ENCODE measurements around the gene CCL11. TPM values are rescaled to one million over a fixed set of nuclear protein-coding genes. Genes with fewer than 3 reads are reported as not detected.

The CCL11 gene
- total RNA-seq, 2 experiments from 2014 or later: not detected

- no peak for ATAC-seq
- H3K36me3 Mint-ChIP-seq (ENCODE audit: low read depth): no peaks in the 10 kb centered on the region
These were observed 32.4 kb upstream of the CCL11 start for GRCh38 chr17:34253139-34253525.

GRCh38 chr17:34254146-34254545, 31.4 kb upstream of the CCL11 start:
- H3K27me3 Mint-ChIP-seq: peaks cover 19% of the 10 kb centered on the region

More at GRCh38 chr17:34253139-34253525, 32.4 kb upstream of the CCL11 start:
- ChIA-PET CTCF (no interaction called here), POLR2A (no interaction called here)
- Mint-ChIP-seq H3K27ac (no peak overlapping the region), H3K4me3 (no peak overlapping the region), H3K4me1 (ENCODE audit: low read depth) (peaks cover 3% of the 10 kb centered on the region), H3K9me3 (no peaks in the 10 kb centered on the region), H3K27me3 (peaks cover 19% of the 10 kb centered on the region)
- DNase-seq: no peak
- TF ChIP-seq, protein P1, sequence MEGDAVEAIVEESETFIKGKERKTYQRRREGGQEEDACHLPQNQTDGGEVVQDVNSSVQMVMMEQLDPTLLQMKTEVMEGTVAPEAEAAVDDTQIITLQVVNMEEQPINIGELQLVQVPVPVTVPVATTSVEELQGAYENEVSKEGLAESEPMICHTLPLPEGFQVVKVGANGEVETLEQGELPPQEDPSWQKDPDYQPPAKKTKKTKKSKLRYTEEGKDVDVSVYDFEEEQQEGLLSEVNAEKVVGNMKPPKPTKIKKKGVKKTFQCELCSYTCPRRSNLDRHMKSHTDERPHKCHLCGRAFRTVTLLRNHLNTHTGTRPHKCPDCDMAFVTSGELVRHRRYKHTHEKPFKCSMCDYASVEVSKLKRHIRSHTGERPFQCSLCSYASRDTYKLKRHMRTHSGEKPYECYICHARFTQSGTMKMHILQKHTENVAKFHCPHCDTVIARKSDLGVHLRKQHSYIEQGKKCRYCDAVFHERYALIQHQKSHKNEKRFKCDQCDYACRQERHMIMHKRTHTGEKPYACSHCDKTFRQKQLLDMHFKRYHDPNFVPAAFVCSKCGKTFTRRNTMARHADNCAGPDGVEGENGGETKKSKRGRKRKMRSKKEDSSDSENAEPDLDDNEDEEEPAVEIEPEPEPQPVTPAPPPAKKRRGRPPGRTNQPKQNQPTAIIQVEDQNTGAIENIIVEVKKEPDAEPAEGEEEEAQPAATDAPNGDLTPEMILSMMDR (IDR thresholded peaks at IDR 0.05): no peak
- intact Hi-C loops (cut with micrococcal nuclease): no loop called here

GRCh38 chr17:34254651-34255380, 30.7 kb upstream of the CCL11 start, which contains the start of gene CCL2:
Gene CCL2, plus strand, starts transcription at chr17:34255285. Its CDS starts 65 bp downstream, at chr17:34255350.
- peaks cover 19% of the 10 kb centered on the region for H3K27me3 Mint-ChIP-seq
- peaks cover 3% of the 10 kb centered on the region for H3K4me1 Mint-ChIP-seq (ENCODE audit: low read depth)
- ChIA-PET CTCF (interaction anchor here (2.1 kb wide), 1 partner anchor 107 kb away, joined by 10 read pairs; no protein-coding TSS in a partner anchor), POLR2A (no interaction called here)
- no peaks in the 10 kb centered on the region for H3K36me3 Mint-ChIP-seq (ENCODE audit: low read depth)
- TF ChIP-seq, protein P1 (IDR thresholded peaks at IDR 0.05): no peak
- H3K27ac Mint-ChIP-seq: no peak within 1 kb of the TSS
- H3K4me3 Mint-ChIP-seq: no peak within 1 kb of the TSS
- no peaks in the 10 kb centered on the region for H3K9me3 Mint-ChIP-seq
- ATAC-seq: no peak
- intact Hi-C loops (cut with micrococcal nuclease): no loop called here
- DNase-seq: no peak

More at GRCh38 chr17:34254146-34254545, 31.4 kb upstream of the CCL11 start:
- CTCF ChIA-PET: no interaction called here
- Mint-ChIP-seq H3K4me1 (ENCODE audit: low read depth) (peaks cover 3% of the 10 kb centered on the region), H3K9me3 (no peaks in the 10 kb centered on the region), H3K27ac (no peak overlapping the region), H3K36me3 (ENCODE audit: low read depth) (no peaks in the 10 kb centered on the region), H3K4me3 (no peak overlapping the region)
- TF ChIP-seq, protein P1 (IDR thresholded peaks at IDR 0.05): no peak
- POLR2A ChIA-PET: interaction anchor here (0.6 kb wide), 1 partner anchor 754 kb away, joined by 4 read pairs; no protein-coding TSS in a partner anchor
- DNase-seq (no peak), ATAC-seq (no peak)
- intact Hi-C loops (cut with micrococcal nuclease): no loop called here

DNA sequence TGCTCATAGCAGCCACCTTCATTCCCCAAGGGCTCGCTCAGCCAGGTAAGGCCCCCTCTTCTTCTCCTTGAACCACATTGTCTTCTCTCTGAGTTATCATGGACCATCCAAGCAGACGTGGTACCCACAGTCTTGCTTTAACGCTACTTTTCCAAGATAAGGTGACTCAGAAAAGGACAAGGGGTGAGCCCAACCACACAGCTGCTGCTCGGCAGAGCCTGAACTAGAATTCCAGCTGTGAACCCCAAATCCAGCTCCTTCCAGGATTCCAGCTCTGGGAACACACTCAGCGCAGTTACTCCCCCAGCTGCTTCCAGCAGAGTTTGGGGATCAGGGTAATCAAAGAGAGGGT, 30.2 kb upstream of the CCL11 start:
- CTCF ChIA-PET: interaction anchor here (2.1 kb wide), 1 partner anchor 106 kb away, joined by 10 read pairs; no protein-coding TSS in a partner anchor
- intact Hi-C loops (cut with micrococcal nuclease): no loop called here

GRCh38 chr17:34255841-34256240, 29.7 kb upstream of the CCL11 start:
- peaks cover 19% of the 10 kb centered on the region for H3K27me3 Mint-ChIP-seq
- H3K36me3 Mint-ChIP-seq (ENCODE audit: low read depth): no peaks in the 10 kb centered on the region
- peaks cover 3% of the 10 kb centered on the region for H3K4me1 Mint-ChIP-seq (ENCODE audit: low read depth)
- intact Hi-C loops (cut with micrococcal nuclease): no loop called here
- ChIA-PET POLR2A (no interaction called here), CTCF (interaction anchor here (2.1 kb wide), 1 partner anchor 106 kb away, joined by 10 read pairs; no protein-coding TSS in a partner anchor)
- H3K4me3 Mint-ChIP-seq: no peak overlapping the region
- DNase-seq (no peak), ATAC-seq (no peak)
- H3K27ac Mint-ChIP-seq: no peak overlapping the region
- H3K9me3 Mint-ChIP-seq: no peaks in the 10 kb centered on the region
- TF ChIP-seq, protein P1 (IDR thresholded peaks at IDR 0.05): no peak

More for the DNA sequence above, 30.2 kb upstream of the CCL11 start:
- Mint-ChIP-seq H3K4me3 (no peak overlapping the region), H3K27ac (no peak overlapping the region), H3K36me3 (ENCODE audit: low read depth) (no peaks in the 10 kb centered on the region), H3K4me1 (ENCODE audit: low read depth) (peaks cover 3% of the 10 kb centered on the region), H3K27me3 (peaks cover 19% of the 10 kb centered on the region), H3K9me3 (no peaks in the 10 kb centered on the region)
- TF ChIP-seq, protein P1 (IDR thresholded peaks at IDR 0.05): no peak
- ATAC-seq (no peak), DNase-seq (no peak)
- POLR2A ChIA-PET: no interaction called here
